HG02943 (cell line): ENCODE results near the gene TM9SF2.
A peak's percentile ranks its signal among the peaks of the same experiment; 100 is the strongest.
"Not testable (repeated sequence)": the region's sequence is repeated elsewhere in the genome, so short reads cannot be mapped to it uniquely, and the experiment has no call there.

Source experiments
- ATAC-seq: cut with Tn5 transposase; IDR thresholded peaks from one replicate; pipeline ENCODE4 v1.9.1; 2021; ENCODE audit warnings: mild to moderate bottlenecking, low read depth, moderate library complexity; ENCODE audit not compliant: unreplicated experiment

Gene TM9SF2

DNA sequence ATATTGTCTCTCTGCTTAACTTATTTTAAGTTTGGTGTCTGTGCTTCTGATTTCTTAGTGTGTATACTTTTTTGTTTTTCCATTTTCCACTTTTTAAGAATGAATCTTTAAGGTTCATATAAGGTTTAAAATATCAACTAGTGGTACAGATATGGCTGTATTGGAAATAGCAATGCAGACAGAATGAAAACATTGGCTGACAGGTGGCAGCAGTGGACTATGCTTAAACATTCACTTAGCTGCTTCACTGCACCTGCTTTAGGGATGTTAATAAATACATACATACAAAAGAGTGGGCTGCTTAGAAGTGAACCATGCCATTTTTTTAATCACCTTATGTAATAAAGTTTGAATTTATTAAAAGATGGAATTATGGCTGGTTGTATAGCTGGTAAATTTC lies 27.3 kb downstream of the TM9SF2 start:
- ATAC-seq = peak; percentile 64

DNA sequence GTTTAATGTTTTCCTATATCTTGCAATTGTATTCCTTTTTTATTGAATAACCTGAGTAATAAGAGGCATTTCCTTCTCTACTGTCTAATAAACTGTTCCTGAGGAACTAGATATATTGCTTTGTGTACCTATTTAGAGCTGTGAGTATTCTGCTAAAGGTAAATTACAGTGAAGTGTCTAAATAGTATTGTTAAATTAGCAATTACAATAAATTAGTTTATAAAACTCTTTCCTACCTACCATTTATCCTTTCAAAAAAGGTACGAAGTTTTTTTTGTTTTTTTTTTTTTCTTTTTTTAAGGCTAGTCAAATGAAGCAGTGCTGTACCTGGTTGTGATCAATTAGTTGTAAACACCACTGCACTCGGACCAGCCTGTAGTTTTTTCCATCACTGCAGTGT lies 34.8 kb downstream of the TM9SF2 start:
- ATAC-seq = no peak

- ATAC-seq = no peak
These were observed 39.3 kb downstream of the TM9SF2 start for GRCh38 chr13:99540530-99540929.

DNA sequence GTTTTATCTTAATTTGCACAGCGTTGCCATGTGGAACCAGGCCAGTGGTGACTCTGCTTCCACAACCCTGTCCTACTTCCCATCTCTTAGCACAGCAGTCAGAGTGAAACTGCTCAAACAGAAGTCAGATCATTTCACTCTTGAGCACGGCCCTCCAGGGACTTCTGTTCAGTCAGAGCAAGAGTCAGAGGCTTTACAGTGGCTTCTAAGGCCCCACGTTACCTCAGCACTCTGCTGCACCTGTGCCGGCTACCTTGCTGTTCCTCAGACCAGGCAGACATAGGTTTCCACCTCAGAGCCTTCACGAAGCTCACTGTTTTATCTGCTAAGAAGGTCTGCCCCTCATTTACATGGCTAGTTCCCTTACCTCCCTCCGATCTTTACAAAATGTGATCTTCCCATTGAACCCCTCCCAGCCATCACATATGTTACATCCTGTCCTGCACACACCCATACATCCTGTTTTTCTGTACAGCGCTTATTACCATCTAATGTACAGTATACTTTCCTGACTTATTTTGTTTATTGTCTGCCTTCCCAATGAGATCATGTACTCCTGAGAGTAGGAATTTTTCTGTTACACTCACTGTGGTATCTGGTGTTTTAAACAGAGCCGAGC lies 41.6 kb downstream of the TM9SF2 start:
- ATAC-seq = peak; percentile 97

- ATAC-seq = no peak
These were observed 44.1 kb downstream of the TM9SF2 start for GRCh38 chr13:99545361-99545760.

DNA sequence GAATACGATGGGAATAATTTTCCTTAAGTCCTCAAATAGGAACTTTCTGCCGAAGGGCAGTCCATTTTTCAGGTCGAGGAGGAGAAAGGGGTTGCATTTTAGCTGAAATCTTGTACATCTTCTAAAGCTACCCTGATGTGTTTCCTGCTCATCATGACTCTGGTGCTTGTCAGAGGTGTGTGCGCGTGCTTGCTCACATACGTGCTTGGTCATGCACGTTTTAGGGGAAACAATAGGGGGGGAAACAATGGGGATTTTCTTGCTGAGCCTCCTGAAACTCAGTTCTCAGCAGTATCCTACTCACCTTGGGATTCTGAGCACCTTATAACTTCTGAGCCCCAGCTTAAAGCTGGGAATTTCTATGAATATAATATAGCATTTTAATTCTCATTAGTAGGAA lies 44.7 kb downstream of the TM9SF2 start:
- ATAC-seq = no peak

DNA sequence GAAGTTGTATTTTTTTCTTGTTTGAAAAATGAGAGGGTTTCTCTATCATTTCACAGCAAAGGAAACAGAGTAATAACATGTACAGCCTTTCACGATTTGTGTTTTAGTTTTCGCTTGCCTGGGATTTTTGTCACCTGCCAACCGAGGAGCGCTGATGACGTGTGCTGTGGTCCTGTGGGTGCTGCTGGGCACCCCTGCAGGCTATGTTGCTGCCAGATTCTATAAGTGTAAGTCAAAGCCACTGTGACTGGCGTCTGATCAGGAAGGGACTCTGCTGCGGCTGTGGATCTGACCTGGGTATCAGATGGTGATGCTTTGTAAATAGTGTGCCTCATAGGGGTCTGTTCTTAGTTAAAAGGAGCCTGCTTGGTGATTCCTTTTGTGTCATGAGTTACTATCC lies 45.6 kb downstream of the TM9SF2 start:
- no peak for ATAC-seq

DNA sequence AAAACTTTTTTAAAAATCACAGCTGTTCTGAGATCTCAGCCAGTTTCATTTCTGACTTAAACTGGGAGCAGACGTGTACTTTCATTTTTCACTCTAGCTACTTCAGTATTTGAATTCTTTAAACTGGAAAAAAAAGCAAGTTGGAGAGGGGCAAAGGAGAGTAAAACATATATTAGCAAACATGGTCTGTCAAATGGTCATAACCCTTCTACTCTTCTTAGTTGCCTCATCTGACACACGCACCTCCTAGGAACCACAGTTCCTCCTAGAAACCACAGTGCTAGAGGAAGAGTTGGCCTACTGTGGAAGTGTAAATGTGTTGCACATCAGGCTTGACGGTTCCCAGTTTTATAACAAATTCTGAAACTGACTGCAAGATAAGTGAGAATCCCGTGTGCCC lies 47.2 kb downstream of the TM9SF2 start:
- no peak for ATAC-seq

- no peak for ATAC-seq
These were observed 51.8 kb downstream of the TM9SF2 start for GRCh38 chr13:99553033-99553432.

DNA sequence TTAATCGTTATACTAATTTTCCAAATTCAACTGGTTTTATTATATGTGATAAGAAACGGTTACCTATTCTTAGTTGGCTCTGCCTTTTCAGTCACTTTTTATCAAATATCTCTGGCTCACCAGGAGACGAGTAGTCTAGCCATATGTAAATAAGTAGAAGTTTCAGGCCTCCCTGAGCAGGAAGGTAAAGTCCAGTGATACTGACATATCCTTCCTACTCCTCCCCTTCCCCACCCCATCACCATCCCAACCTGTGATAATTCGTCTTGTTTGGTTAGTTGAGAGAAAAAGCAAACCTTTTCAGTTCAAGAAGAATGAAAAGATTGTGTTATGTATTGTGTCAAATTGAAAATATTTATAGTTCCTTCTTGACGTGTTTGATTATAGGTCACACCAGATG lies 53.9 kb downstream of the TM9SF2 start:
- ATAC-seq = no peak

DNA sequence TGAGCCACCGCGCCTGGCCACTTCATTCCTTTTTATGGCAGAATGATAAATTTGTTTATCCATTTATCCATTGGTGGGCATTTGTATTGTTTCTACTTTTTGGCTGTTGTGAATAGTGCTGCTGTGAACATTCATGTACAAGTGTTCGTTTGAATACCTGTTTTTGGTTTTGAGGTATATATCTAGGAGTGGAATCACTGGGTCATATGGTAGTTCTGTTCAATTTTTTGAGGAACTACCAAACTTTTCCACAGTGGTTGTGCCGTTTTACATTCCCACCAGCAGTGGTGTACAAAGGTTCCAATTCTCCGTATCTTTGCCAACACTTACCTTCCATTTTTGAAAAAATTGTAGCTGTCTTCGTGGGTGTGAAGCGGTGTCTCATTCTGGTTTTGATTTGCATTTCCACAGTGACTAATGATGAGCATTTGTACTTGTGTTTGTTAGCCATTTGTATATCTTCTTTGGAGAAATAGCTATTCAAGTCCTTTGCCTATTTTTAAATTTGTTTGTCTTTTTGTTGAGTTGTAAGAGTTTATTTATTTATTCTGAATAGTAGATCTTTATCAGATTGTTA lies 55.7 kb downstream of the TM9SF2 start:
- ATAC-seq = no peak

- no peak for ATAC-seq
These were observed 57.4 kb downstream of the TM9SF2 start for GRCh38 chr13:99558570-99559180.

- ATAC-seq = no peak
These were observed 58.3 kb downstream of the TM9SF2 start for GRCh38 chr13:99559560-99559959.

DNA sequence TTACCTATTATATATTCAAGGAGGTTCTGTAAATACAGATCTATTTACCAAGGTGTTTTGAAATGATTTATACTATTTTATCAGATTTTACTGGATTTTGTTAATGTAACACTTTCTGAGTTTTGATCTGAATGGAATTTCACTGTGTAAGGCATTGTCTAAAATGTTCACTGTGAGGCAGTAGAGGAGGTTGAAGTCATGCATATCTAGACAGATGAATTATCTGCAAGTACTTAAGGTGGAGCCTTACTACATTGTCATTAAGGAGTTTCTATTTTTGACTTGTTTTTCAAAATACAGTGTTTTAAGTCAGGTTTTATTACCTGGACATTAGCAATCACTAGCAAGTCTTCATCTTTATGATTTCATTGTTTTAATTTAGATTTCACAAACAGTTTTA lies 62.1 kb downstream of the TM9SF2 start:
- ATAC-seq = no peak

GRCh38 chr13:99564386-99564785 lies 63.1 kb downstream of the TM9SF2 start:
- no peak for ATAC-seq

DNA sequence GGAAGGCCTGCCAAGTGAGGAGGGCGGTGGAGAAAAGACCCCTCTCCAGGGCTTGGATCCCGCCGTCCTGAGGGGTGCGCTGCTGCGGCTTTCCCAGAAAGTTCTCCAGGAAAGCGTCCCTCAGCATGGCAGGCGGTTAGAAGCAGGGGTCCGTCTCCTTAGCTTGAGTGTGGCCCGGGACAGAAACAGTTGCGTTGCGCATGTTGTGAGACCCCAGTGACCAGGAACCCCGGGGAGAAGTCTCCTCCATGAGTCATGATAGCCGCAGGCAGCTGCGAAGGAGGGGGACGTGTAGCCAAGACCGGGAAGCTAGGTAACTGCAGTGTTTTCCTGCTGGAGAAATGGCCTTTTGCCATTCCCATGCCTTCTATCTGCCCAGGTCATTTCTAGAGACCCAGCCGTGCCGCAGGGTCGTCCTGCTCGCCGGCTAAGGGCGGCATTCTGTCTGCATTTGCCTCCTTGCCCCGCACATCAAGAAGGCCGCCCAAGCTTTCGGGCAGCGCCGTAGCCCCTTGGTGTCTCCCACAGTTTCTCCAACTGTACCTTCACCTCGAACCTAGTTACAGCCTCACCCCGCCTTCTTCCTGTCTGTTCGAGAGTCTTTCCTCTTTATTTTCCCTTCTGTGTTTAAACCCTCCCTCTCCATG lies 64.3 kb downstream of the TM9SF2 start:
- ATAC-seq = no peak

GRCh38 chr13:99566125-99567083 lies 65.1 kb downstream of the TM9SF2 start:
- no peak for ATAC-seq

DNA sequence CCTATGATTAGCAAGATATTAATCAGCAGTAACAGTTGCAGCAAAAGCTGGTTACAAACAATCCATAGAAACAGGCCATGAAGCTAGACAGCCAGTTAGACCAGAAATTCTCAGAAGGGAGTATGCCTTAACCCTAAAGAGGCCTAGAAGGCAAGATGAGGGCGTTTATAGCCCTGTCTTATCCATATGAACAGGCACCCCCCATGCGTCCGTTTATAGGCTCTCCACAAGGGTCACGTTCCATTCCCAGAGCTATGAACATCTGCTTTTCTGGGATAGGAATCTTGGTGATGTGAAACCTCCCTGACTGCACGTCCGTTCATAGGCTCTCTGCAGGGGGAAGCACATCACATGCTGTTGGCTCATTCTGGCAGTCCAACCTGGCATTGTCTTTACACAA lies 67.6 kb downstream of the TM9SF2 start:
- not testable (repeated sequence) for ATAC-seq

- no peak for ATAC-seq
These were observed 70.9 kb downstream of the TM9SF2 start for GRCh38 chr13:99572131-99572530.

DNA sequence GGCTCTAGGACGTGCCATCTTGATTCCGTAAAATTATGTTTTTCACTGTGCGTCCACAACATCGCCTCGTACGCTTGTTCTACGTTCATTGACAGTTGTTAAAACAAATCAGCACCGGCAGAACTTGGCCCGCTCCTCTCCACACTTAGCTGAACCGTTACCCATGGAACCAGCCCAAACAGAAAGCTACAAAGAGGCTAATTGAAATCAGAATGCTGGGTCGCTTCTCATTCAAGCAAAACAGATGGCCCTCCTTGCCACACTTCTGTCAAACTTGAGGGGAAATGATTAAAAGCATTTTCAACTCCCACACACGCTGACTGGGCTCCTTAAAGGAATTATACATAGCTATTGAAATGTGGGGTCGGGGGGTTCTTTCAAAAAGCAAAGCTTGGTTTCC lies 71.6 kb downstream of the TM9SF2 start:
- ATAC-seq = no peak
